A673 (cell line): ENCODE data around the gene FAM13A. TPM values are rescaled to one million over a fixed set of nuclear protein-coding genes. Genes with fewer than 3 reads are reported as not detected.

Experiments
- BruUV-seq: library from RNA; stranded (reverse); fragments of 400-500 nt; replicated peaks from 2 replicates; lab custom pipeline; 2021; lab: Mats Ljungman, UMichigan
- CTCF ChIA-PET: fragments of 300-600 bp; sonication (Branson Sonifier 250); formaldehyde crosslinking; loops from one replicate; lab custom pipeline; 2022; ENCODE audit warnings: antibody characterized with exemption; lab: Charles Lee
- POLR2A ChIA-PET: fragments of 300-600 bp; sonication (Branson Sonifier 250); formaldehyde crosslinking; loops from one replicate; lab custom pipeline; 2022; ENCODE audit warnings: antibody characterized with exemption; ENCODE audit not compliant: low non-redundant PET; lab: Charles Lee
- DNase-seq: peaks from one replicate; pipeline ENCODE4 v3.0.0-alpha.2; 2015; ENCODE audit warnings: low spot score
- H3K27ac ChIP-seq: fragments of 200-600 bp; sonication (generic); 2 replicates; pipeline ENCODE4 v1.5.1; 2016; ENCODE audit warnings: mixed run types, low read depth, mild to moderate bottlenecking, mixed read lengths, antibody characterized with exemption, low read length; ENCODE audit not compliant: poor library complexity, severe bottlenecking
- H3K27me3 ChIP-seq: fragments of 200-600 bp; sonication (generic); replicated peaks from 2 replicates; pipeline ENCODE4 v1.6.1; 2017; ENCODE audit warnings: mixed run types, low read depth, mild to moderate bottlenecking, mixed read lengths, antibody characterized with exemption, low read length; ENCODE audit not compliant: insufficient read depth, poor library complexity
- H3K36me3 ChIP-seq: fragments of 200-600 bp; sonication (generic); 2 replicates; pipeline ENCODE4 v1.6.1; 2016; ENCODE audit warnings: mixed run types, mild to moderate bottlenecking, mixed read lengths, antibody characterized with exemption, low read length; ENCODE audit not compliant: insufficient read depth, poor library complexity, severe bottlenecking
- H3K4me1 ChIP-seq: fragments of 200-600 bp; sonication (generic); 2 replicates; pipeline ENCODE4 v1.6.1; 2017; ENCODE audit warnings: mixed run types, mild to moderate bottlenecking, mixed read lengths, antibody characterized with exemption, low read length; ENCODE audit not compliant: insufficient read depth, poor library complexity, severe bottlenecking
- H3K4me3 ChIP-seq: fragments of 200-600 bp; sonication (generic); 2 replicates; pipeline ENCODE4 v1.5.1; 2016; ENCODE audit warnings: low read depth, mixed run types, mild to moderate bottlenecking, mixed read lengths, low read length; ENCODE audit not compliant: poor library complexity, severe bottlenecking
- H3K9me3 ChIP-seq: fragments of 200-600 bp; sonication (generic); 2 replicates; pipeline ENCODE4 v1.6.1; 2016; ENCODE audit warnings: mixed run types, low read depth, mild to moderate bottlenecking, mixed read lengths, antibody characterized with exemption, low read length; ENCODE audit not compliant: poor library complexity, severe bottlenecking
- EZH2 ChIP-seq: fragments of 200-600 bp; sonication (generic); IDR thresholded peaks from 2 replicates; pipeline ENCODE4 v1.6.1; 2017; ENCODE audit warnings: borderline replicate concordance, low read depth, mild to moderate bottlenecking, mixed read lengths, antibody characterized with exemption, low read length; ENCODE audit not compliant: poor library complexity, severe bottlenecking
- intact Hi-C: fragments of 100-400 bp; cut with micrococcal nuclease; formaldehyde crosslinking; loops from one replicate; pipeline ENCODE4 v1.10.0; 2022; ENCODE audit not compliant: unreplicated experiment
- total RNA-seq: library from RNA; stranded (reverse); gene quantifications from 2 replicates; pipeline ENCODE4 v1.2.3, GENCODE V29; 2021
- TF ChIP-seq, protein P1 (sequence below): fragments of 300-800, 200-600 bp; sonication (generic); conservative IDR thresholded peaks from 2 replicates; pipeline ENCODE4 v1.5.1; 2017; ENCODE audit warnings: low read depth, mild to moderate bottlenecking, antibody characterized with exemption, low read length, moderate library complexity, mixed read lengths

Gene FAM13A
- total RNA-seq, 1 experiment from 2014 or later: 15.5 TPM

DNA sequence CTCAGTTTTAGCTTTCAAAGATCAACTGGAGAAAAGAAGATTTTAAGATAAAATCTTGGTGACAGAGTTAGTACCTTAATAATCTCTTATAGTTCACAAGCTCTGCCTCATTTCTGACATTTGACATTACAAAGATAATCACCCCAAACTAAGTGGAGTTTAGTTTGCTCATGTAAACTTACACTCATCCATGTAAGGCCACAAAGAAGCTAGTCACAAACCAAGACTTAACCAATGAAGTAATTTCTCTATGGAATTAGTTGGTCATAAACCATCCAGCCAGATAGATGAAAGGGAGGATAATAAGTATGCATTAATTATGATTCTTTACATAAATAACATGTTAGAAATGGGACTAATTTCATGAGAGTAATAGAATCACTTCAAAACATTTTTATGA, 159.2 kb downstream of the FAM13A start:
- no peak overlapping the region for H3K27ac ChIP-seq
- DNase-seq: no peak
- POLR2A ChIA-PET: no interaction called here
- H3K27me3 ChIP-seq: no peaks in the 10 kb centered on the region
- H3K9me3 ChIP-seq: no peaks in the 10 kb centered on the region
- no peaks in the 10 kb centered on the region for H3K4me1 ChIP-seq
- TF ChIP-seq, protein P1, sequence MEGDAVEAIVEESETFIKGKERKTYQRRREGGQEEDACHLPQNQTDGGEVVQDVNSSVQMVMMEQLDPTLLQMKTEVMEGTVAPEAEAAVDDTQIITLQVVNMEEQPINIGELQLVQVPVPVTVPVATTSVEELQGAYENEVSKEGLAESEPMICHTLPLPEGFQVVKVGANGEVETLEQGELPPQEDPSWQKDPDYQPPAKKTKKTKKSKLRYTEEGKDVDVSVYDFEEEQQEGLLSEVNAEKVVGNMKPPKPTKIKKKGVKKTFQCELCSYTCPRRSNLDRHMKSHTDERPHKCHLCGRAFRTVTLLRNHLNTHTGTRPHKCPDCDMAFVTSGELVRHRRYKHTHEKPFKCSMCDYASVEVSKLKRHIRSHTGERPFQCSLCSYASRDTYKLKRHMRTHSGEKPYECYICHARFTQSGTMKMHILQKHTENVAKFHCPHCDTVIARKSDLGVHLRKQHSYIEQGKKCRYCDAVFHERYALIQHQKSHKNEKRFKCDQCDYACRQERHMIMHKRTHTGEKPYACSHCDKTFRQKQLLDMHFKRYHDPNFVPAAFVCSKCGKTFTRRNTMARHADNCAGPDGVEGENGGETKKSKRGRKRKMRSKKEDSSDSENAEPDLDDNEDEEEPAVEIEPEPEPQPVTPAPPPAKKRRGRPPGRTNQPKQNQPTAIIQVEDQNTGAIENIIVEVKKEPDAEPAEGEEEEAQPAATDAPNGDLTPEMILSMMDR: no peak
- no TSS peak for BruUV-seq
- CTCF ChIA-PET: no interaction called here
- no peaks in the 10 kb centered on the region for H3K36me3 ChIP-seq
- H3K4me3 ChIP-seq: no peak overlapping the region
- intact Hi-C loops: no loop called here

GRCh38 chr4:88897180-88897579, 159.8 kb downstream of the FAM13A start:
- Histone ChIP-seq H3K27me3 (no peaks in the 10 kb centered on the region), H3K36me3 (no peaks in the 10 kb centered on the region), H3K4me1 (no peaks in the 10 kb centered on the region), H3K27ac (no peak overlapping the region), H3K9me3 (no peaks in the 10 kb centered on the region), H3K4me3 (no peak overlapping the region)
- POLR2A ChIA-PET: no interaction called here
- TF ChIP-seq, protein P1: no peak
- TF ChIP-seq EZH2: no peak
- intact Hi-C loops: no loop called here
- no peak for DNase-seq
- CTCF ChIA-PET: no interaction called here
- BruUV-seq: no TSS peak

DNA sequence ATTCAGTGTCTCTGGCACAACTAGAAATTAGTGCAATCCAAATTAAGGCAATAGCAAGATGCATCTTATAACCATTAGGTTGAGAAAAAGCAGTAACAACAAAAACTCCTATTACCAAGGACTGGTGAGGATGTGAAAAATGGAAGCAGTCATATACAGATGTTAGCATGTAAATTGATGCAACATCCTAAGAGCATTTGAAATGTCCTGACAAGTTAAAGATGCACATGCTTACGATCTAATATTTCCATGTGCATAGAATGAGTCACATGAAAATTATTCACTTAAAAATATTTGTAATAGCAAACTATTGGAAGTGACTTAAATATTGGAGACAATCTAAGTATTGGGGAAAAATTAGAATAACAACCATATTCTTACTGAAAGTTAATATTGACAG, 163.0 kb downstream of the FAM13A start:
- intact Hi-C loops: no loop called here
- no peak for DNase-seq
- CTCF ChIA-PET: no interaction called here
- H3K27ac ChIP-seq: no peak overlapping the region
- BruUV-seq: no TSS peak
- H3K4me1 ChIP-seq: no peaks in the 10 kb centered on the region
- H3K27me3 ChIP-seq: no peaks in the 10 kb centered on the region
- no peaks in the 10 kb centered on the region for H3K36me3 ChIP-seq
- no peak for TF ChIP-seq EZH2
- TF ChIP-seq, protein P1: no peak
- H3K4me3 ChIP-seq: no peak overlapping the region
- H3K9me3 ChIP-seq: no peaks in the 10 kb centered on the region
- POLR2A ChIA-PET: interaction anchor here (0.6 kb wide), 1 partner anchor 446 kb away, joined by 3 read pairs; no protein-coding TSS in a partner anchor
